ENCODE data around the gene ZBTB21.

ZBTB21 gene

DNA sequence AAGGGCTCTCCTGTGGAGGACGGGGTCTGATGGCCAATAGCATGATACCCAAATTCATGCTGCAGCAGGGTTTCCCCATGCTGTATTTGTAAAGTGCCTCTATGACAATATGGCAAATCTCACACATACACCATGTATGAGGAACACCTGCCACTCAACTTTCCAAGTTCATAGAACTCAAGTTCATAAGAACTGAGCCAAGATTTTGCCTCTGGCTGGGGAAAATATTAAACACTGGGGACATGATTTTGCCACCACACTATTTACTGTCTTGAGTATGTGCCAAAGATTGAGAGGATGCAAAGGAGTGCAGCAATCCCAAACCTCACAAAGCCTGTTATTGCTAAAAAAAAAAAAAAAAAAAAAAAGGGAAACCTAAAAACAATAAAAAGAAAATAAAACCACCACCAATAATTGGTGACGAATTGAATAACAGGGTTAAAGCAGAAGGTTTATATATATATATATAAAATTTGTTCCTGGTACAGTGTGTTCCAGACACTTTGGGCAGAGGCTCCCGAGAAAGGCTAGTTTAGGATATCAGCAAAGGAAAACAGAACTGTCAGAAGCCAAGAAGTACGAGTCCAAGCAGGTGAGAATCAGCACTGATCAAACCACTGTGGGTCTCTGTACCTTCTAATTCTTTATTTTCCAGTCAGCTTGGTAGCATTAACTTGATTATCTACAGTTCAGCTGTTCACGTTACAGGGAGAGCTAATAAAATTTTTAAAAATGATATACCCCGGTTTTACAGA lies 24.3 kb downstream of the ZBTB21 start:
- DNase-seq, result no peak

GRCh38 chr21:41983229-41983628 lies 26.9 kb downstream of the ZBTB21 start:
- no peak for DNase-seq

DNA sequence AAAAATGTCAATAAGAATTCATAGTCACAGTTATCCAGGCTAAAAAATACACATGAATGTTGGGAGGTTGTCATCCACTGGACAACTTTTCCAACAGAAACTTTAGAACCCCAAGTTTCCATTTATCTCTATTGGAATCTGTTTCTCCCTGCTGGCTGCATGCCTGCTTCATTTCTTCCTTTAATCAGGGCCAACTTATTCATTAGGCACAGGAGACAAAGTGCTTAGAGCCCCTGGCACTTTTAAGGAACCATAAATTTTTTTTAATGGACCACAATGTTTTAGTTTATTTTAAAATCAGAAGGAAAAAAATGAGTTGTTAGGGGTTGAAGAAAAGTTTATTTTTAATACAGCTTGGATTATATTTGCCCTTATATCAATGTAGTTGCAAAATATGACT lies 29.6 kb downstream of the ZBTB21 start:
- DNase-seq, result no peak

GRCh38 chr21:41979751-41980369 lies 30.3 kb downstream of the ZBTB21 start:
- no peak for DNase-seq

- no peak for DNase-seq
Measured at GRCh38 chr21:41979335-41979734, 30.8 kb downstream of the ZBTB21 start.

DNA sequence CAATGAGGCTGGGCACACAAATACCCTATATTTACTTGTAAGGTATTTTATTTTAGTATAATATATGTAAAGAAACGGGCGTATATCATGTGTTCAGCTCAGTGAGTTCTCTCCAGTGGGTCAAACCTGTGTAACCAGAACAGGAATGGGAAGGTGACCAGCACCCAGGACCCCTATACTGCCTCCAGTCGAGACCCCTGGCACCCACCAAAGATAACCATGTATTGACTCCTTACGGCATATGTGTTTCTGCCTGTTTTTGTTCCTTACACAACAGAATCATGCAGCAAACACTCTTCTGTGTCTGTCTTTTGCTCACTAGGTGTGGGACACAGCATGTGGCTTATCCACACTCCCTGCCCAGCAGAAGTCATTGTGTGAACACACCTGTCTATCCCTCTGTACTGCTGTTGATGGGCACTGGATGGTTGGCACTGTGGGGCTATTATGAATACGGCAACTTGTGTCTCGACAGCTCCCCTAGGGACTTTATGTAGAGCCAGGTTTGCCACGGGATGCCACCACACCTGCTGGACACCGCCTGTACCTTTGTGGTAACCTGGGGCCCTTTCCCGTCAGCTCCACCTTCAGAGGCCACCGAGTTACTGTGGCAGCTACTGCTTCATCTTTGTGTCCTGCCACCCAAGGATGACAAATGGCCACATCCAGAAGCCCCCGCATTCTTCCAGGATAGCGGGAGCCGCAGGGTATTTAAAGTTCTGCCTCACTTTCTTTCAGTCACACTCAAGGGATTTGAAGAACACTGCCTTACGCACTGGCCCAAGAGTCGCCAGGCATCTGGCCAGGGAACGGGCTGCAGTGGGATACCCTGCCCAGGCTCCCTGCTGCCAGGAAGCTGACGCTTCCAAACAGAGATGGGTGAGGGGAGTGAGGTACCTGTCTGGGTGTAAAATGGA lies 32.9 kb downstream of the ZBTB21 start:
- no peak for DNase-seq

- DNase-seq, result no peak
Measured at GRCh38 chr21:41976611-41977010, 33.5 kb downstream of the ZBTB21 start.

DNA sequence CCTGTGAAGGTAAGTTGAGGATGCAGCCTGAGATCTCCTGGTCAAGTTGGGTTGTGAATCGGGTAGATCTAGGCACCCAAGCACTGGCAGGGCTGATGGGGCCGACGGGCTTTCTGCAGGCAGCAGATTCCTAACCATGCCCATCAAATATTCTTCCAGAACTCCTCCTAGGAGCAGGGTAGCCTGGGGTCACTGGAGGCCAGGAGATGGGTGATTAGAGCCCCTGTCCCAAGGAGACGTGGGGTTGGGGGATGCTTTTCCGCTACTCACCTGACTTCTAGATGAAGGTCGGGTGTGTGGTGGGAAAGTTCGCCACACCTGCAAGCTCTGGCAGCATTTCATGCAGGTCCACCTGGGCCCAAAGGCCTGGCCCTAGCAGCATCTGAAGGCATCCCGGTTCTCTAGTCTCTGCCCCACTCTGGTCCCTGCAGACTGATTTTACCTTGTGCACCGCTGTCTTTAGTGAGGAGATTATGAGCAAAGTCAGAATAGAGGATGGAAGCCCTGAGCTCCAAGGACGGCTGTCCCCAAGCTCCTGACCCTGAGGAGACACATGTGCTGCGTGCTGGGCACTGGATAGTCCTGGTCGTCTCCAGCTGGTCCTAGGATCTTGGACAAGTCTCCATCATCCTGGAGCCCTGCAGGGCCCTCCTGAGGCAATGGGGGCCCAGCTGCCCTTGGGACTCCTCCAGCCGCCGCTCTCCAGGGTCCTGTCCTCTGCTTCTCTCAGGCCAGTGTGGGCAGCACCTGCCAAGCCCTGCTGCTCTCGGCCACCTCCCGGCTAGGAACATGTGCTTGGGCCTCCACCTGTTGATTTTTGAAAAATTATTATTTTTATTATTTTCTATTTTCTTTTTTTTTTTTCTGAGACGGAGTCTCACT lies 34.5 kb downstream of the ZBTB21 start:
- DNase-seq, result no peak

- no peak for DNase-seq
Measured at GRCh38 chr21:41974752-41975053, 35.5 kb downstream of the ZBTB21 start.

DNA sequence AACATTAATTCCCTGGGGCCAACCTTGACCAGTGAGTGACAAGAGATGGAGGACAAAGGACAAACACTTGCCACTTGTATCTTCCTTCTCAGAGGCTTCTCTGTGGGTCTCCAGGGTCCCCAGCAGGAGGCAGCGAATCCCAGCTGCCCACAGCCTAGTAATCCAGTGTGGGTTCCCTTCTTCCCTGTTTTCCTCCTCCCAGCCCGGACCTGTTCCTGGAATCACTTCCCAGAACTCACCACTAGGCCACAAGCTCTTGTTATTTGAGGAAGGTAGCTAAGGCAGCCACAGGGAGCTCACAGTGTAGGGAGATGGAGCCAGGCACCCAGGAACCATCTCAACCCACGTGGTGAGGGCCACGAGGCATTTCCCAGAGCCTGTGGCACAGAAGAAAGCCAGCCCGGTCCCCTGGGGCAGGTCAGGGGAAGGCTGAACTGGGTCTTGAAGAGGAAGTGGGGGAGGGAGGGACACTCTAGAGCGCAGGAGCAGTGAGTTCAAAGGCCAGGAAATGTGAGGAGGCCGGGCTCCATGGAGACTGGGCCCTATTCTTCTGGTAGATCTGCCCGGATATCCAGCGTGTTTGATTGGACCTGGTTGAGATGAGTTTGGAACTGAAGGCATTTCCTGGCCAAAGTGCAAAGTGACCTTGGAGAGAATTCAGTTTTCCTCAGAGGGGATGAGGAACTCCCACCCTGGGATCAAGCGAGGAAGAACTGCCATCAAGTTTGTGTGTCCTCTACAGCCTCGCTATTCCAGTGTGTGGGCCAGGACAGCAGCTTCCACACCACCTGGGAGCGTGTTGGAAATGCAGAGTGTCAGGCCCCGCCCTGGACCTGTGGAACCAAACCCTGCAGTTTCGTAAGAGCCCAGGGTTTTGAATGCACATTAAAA lies 36.1 kb downstream of the ZBTB21 start:
- no peak for DNase-seq

DNA sequence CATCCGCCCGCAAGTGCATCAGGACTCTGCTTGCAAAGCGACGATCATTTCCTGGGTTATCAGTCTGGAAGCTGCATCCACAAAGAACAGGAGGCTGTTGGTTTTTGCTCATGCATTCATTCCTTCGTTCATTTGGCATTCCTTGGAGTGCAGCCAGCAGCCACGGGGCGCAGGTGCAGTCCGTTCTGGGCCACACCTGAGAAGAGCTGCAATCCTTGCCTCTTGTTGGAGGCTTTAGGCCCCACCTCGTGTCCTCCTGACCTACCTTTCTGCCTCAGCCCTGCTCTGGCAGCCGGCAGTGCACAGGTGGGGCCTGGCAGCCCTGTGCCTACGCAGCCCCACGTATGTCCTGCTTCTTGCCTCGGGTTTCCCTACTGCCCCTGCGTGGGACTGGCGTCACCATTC lies 36.7 kb downstream of the ZBTB21 start:
- DNase-seq, result peak; percentile 9

DNA sequence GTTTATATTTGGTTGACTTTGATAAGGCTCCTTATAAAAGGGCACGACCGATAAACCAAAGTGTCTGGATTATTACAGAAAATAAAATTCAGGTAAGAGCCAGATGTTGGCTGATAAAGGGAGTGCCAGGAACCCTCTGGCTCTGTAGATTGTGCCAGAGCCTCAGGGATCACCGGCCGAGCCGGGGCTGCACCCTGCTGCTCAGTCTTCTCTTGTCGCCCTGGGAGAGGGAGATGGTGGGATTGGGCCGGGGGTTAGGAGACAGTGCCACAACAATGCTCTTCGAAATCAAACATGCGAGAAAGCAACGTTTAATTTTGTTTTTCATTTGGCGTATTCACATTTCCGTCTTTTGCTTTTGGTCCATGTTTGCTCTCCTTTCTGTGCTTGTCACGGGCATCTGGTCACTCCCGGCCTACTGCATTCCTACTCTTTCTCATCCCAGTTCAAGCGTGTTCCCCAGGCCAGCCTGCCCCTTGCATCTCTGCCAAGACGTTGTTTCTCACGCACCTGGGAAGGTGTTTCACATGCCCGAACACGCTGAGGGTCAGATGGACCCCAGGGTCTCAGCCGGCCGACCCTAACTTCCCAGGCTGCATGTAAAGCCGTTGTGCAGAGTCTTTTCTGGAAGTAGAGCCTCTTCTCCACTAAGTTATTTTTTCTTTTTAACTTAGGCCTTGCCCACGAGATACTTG lies 37.5 kb downstream of the ZBTB21 start:
- DNase-seq, result no peak

DNA sequence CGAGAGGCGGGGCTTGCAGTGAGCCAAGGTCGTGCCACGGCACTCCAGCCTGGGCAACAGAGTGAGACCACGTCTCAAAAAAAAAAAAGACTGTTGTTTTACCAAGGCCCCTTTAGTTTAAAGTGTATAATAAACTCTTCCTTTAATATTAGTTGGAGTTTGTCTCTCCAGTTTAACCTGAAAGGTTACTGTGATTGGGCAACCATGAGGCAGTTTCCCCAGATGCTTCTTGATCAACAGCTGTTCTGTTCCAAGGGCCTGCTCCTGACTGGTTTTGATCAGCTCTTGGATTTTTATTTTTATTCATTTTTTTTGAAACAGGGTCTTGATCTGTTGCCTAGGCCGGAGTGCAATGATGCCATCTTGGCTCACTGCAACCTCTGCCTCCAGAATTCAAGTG lies 38.3 kb downstream of the ZBTB21 start:
- no peak for DNase-seq

DNA sequence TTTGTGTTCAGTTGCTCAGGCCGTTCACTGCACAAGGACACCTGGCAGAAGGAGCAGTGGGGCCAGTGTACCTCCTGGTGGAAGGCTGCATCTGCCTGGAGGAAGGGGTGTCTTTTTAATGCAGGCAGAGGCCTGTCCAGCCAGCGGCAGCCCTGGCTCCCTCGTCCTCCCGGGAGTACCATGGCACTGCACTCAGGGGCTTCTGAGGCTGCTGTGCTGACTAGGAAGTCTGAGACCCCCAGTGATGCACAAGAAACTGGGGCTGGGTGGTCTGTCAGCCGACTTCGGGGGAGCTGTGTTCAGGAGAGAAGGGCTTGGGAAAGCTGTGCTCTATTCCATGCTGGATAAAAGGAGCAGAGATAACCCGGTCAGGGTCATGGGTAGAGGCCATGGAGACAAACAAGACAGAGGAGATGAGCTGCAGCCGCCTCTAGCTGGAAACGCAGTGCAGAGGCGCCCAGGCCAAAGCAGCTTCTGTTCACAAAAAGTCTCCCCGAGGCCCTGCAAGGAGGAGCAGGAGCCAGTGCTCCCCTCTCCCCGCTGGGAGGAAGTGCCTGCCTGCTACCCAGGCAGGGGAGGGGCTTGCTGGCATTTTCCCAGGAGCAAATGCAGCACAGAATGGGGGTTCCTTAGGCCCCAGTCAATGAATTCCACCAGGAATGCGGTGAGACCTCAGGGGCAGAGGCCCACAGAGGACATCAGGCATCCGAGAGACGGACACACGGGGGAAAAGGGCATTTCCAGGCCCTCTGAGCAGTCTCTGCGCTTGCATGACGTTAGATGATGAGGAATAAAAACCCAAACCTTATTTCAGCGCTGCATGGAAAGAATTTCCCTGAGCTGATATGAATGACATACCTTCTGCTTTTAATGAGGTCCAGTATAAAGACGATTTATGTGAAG lies 39.2 kb downstream of the ZBTB21 start:
- DNase-seq, result no peak

GRCh38 chr21:41970106-41970391 lies 40.1 kb downstream of the ZBTB21 start:
- no peak for DNase-seq

DNA sequence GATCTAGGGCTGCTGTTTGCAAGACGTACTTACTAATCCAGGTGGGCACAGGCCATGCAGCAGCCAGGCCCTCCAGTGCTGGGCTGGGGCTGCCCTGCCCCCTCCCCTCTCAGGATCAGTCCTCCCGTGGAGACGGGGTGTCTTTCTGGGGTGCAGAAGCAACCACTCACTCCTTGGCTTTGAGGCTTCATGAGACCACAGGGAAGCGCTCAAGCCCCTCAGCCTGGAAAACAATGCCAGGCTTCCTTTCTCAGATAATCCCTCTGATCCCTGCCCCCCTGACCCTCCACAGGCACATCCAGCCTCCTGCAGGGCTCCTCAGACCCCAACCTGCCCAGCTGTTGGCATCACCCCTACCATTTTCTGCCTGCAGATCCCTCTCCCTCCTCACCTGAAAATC lies 42.5 kb downstream of the ZBTB21 start:
- DNase-seq, result no peak

DNA sequence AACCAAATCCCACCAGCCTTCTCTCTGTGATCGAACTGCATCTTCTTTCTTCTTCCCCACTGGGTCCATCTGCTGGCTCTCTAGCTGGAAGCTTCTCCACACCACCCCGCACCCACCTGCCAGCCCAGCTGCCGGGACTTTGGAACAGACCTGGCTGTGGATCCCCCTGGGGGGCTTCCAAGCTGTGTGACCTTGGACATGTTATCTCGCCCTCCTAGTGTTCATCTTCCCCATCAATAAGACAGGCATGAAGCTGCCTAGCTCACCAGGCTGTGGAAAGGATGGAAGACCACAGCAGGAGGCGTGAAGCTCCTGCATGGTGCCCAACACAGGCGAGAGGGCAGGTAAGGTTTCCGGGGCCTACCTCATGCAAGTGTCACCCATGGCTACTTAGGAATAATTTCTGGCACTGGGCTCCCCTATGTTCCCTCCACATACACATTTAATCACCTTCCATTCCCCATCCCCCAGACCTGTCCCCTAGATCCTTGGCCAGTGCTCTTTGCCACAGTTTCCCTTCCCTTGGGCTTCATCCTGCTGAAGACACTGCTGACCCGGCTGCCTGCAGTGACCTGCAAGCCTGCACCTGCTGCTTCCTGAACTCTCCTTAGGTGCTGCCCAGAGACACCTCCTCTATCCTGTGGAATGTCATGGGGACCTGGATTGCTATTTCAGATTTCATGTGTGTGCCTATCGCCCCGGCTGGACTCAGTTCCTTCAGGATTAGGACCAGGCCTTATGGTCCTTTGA lies 43.1 kb downstream of the ZBTB21 start:
- no peak for DNase-seq

DNA sequence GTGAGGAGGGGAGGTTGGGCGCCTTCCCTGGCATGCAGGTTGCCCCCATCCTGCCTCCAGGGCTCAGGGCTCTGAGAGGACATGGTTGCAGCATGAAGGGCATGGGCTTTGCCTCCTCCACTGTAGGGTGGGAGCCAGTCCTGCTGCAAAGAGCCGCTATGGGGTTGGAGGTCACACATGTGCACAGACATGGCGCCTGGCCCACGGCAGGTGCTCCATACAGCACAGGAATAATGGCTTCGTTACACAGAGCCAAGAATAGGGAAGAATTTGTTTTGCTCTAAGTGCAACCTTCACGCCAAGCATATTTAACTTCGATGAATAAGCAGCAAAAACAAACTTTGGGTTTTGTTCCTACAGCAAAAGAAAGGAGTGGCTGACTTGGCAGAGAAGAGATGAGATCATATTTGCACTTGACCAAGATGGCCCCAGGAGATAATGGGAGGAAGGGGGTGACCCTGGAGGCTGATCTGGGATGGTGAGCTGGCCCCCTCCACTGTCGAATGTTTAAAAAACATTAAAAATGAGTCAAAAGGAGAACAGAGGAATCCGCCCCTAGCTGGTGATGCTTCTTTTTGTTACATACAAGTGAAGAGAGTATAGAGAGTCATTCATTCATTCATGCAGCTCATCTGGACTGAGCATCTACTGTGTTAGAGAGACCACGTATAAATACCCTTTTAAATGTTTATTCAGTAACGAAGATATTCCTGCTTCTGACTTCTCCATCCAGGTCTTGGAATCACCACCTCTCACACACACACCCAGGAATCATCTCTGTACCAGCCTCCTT lies 43.9 kb downstream of the ZBTB21 start:
- DNase-seq, result no peak

Data from DMS79 treated with DMSO at 0.1 percent for 48 hours (cell line).